Panc1 (cell line): ENCODE results near the gene ZNF862. TPM values are rescaled to one million over a fixed set of nuclear protein-coding genes. Genes with fewer than 3 reads are reported as not detected.

Experiments used
- ATAC-seq: fragments of 200-7000 bp; cut with Tn5 transposase; 2 replicates; pipeline ENCODE4 v1.9.1; 2020; ENCODE audit warnings: mild to moderate bottlenecking, moderate library complexity
- BruUV-seq: library from RNA; stranded (reverse); fragments of 400-500 nt; replicated peaks from 2 replicates; lab custom pipeline; 2021; lab: Mats Ljungman, UMichigan
- CTCF ChIA-PET: fragments of 300-600 bp; sonication (Branson Sonifier 250); formaldehyde crosslinking; loops from one replicate; lab custom pipeline; 2022; ENCODE audit warnings: antibody characterized with exemption; lab: Charles Lee
- POLR2A ChIA-PET: fragments of 300-600 bp; sonication (Branson Sonifier 250); formaldehyde crosslinking; loops from one replicate; lab custom pipeline; 2022; ENCODE audit warnings: antibody characterized with exemption; lab: Charles Lee
- DNase-seq: peaks from one replicate; pipeline ENCODE4 v3.0.0-alpha.2; 2010; ENCODE audit warnings: low read depth, low spot score
- H3K27ac ChIP-seq: 2 replicates; pipeline ENCODE4 v1.5.1; 2011; ENCODE audit warnings: mild to moderate bottlenecking, low read length, inconsistent platforms
- H3K27me3 ChIP-seq: fragments of 200-500 bp; sonication (Bioruptor generic); 2 replicates; pipeline ENCODE4 v1.6.0; 2014; ENCODE audit warnings: low read length, inconsistent platforms; ENCODE audit not compliant: control insufficient read depth, insufficient read depth
- H3K36me3 ChIP-seq: fragments of 200-500 bp; sonication (Bioruptor generic); 2 replicates; pipeline ENCODE4 v1.5.1; 2014; ENCODE audit warnings: inconsistent platforms, mild to moderate bottlenecking, low read length, moderate library complexity; ENCODE audit not compliant: control insufficient read depth, insufficient read depth
- H3K4me1 ChIP-seq: 2 replicates; pipeline ENCODE4 v1.5.1; 2011; ENCODE audit warnings: inconsistent platforms, mild to moderate bottlenecking, low read length, moderate library complexity; ENCODE audit not compliant: control insufficient read depth, insufficient read depth
- H3K4me3 ChIP-seq, 2 experiments: 2 replicates each; pipeline ENCODE4 v1.5.1; 2011 to 2012; ENCODE audit warnings: low read depth in 2 of 2, low read length in 2 of 2, mild to moderate bottlenecking in 2 of 2, inconsistent platforms in 1 of 2, moderate library complexity in 1 of 2
- H3K9me3 ChIP-seq: fragments of 200-500 bp; sonication (Bioruptor generic); 2 replicates; pipeline ENCODE4 v1.5.1; 2014; ENCODE audit warnings: low read depth, mild to moderate bottlenecking, inconsistent platforms, low read length, moderate library complexity; ENCODE audit not compliant: control insufficient read depth, insufficient read depth
- CTCF ChIP-seq: fragments of 450-650 bp; IDR thresholded peaks from 2 replicates; pipeline ENCODE4 v1.5.1; 2017; ENCODE audit warnings: mild to moderate bottlenecking
- POLR2AphosphoS5 ChIP-seq: IDR thresholded peaks from 2 replicates; pipeline ENCODE4 v1.6.1; 2012; ENCODE audit warnings: mild to moderate bottlenecking, low read depth, low read length, moderate library complexity
- REST ChIP-seq, 2 experiments: IDR thresholded peaks; 2 replicates each; pipeline ENCODE4 v1.6.1; 2011 to 2012; ENCODE audit warnings: low read depth in 2 of 2, control low read depth in 1 of 2, low read length in 1 of 2, mild to moderate bottlenecking in 1 of 2, moderate library complexity in 1 of 2; ENCODE audit not compliant: insufficient read depth in 1 of 2
- SIN3A ChIP-seq: IDR thresholded peaks from 2 replicates; pipeline ENCODE4 v1.6.1; 2012; ENCODE audit warnings: low read depth, mild to moderate bottlenecking, low read length, moderate library complexity, borderline replicate concordance; ENCODE audit not compliant: insufficient read depth
- TCF7L2 ChIP-seq: IDR thresholded peaks from 2 replicates; pipeline ENCODE4 v1.6.1; 2011; ENCODE audit warnings: mild to moderate bottlenecking, low read depth, low read length, inconsistent platforms
- in situ Hi-C: cut with HindIII; loops from 2 replicates; pipeline ENCODE4 v1.10.0; 2016; ENCODE audit warnings: low sequenced_read_pairs, low pct_unique_long_range_greater_than_20kb
- intact Hi-C: fragments of 100-400 bp; cut with micrococcal nuclease; formaldehyde crosslinking; loops from one replicate; pipeline ENCODE4 v1.10.0; 2022; ENCODE audit not compliant: unreplicated experiment
- total RNA-seq: library from RNA; stranded (reverse); gene quantifications from one replicate; pipeline ENCODE4 v1.2.1, GENCODE V29; 2021; ENCODE audit not compliant: unreplicated experiment

The ZNF862 gene
- total RNA-seq, 1 experiment from 2014 or later, result 6.8 TPM

- Histone ChIP-seq H3K27ac (no peak overlapping the region), H3K27me3 (no peaks in the 10 kb centered on the region), H3K9me3 (no peaks in the 10 kb centered on the region), H3K36me3 (no peaks in the 10 kb centered on the region), H3K4me3 (no peak overlapping the region), H3K4me1 (no peaks in the 10 kb centered on the region)
- intact Hi-C loops (no loop called here), in situ Hi-C loops (no loop called here)
- CTCF ChIA-PET, result interaction anchor here (0.7 to 0.8 kb wide), 3 partner anchors 16 to 45 kb away, joined by 3 to 4 read pairs (median 3); no protein-coding TSS in a partner anchor
- no peak for TF ChIP-seq TCF7L2
- no peak for TF ChIP-seq REST (IDR thresholded peaks at IDR 0.05; ENCODE audit: insufficient read depth in 1 of 2, low read depth in 2 of 2, low read length in 1 of 2)
- no peak; the same call in 1 of the 2 replicates for TF ChIP-seq CTCF
- TF ChIP-seq SIN3A, result no peak
- no peak for TF ChIP-seq POLR2AphosphoS5
- ATAC-seq, result no peak
- POLR2A ChIA-PET, result no interaction called here
- no TSS peak for BruUV-seq
- DNase-seq, result no peak
These were observed 48.0 kb upstream of the ZNF862 start for GRCh38 chr7:149790146-149790548.

- ATAC-seq (no peak), DNase-seq (no peak)
- POLR2A ChIA-PET, result no interaction called here
- no peaks in the 10 kb centered on the region for H3K4me1 ChIP-seq
- no peak overlapping the region for H3K4me3 ChIP-seq
- H3K36me3 ChIP-seq, result no peaks in the 10 kb centered on the region
- H3K9me3 ChIP-seq, result no peaks in the 10 kb centered on the region
- in situ Hi-C loops (no loop called here), intact Hi-C loops (no loop called here)
- BruUV-seq, result no TSS peak
- H3K27me3 ChIP-seq, result no peaks in the 10 kb centered on the region
- CTCF ChIA-PET, result interaction anchor here (0.7 to 0.8 kb wide), 2 partner anchors 17 to 23 kb away, joined by 3 read pairs; no protein-coding TSS in a partner anchor
- TF ChIP-seq SIN3A (no peak), TCF7L2 (no peak), CTCF (no peak), POLR2AphosphoS5 (no peak), REST (IDR thresholded peaks at IDR 0.05; ENCODE audit: insufficient read depth in 1 of 2, low read depth in 2 of 2, low read length in 1 of 2) (no peak)
- no peak overlapping the region for H3K27ac ChIP-seq
These were observed 47.3 kb upstream of the ZNF862 start for GRCh38 chr7:149790754-149791360.
